MM.1S (cell line): ENCODE measurements around the gene JDP2.

ENCODE experiments used
- DNase-seq: peaks from one replicate; pipeline ENCODE4 v3.0.0-alpha.2; 2015
- H2AFZ ChIP-seq: fragments of 300-600 bp; sonication (generic); 2 replicates; pipeline ENCODE4 v1.6.0; 2016; ENCODE audit warnings: antibody characterized with exemption, low read length
- H3F3A ChIP-seq: fragments of 300-600 bp; sonication (generic); 2 replicates; pipeline ENCODE4 v1.6.1; 2016; ENCODE audit warnings: mild to moderate bottlenecking, antibody characterized with exemption, low read length, moderate library complexity, mixed read lengths; ENCODE audit not compliant: insufficient read depth
- H3K27ac ChIP-seq: fragments of 300-600 bp; sonication (generic); 2 replicates; pipeline ENCODE4 v1.5.1; 2016; ENCODE audit warnings: mild to moderate bottlenecking, low read length
- H3K27me3 ChIP-seq: fragments of 300-600 bp; sonication (generic); replicated peaks from 2 replicates; pipeline ENCODE4 v1.6.0; 2016; ENCODE audit warnings: low read length; ENCODE audit not compliant: insufficient read depth
- H3K36me3 ChIP-seq: fragments of 300-600 bp; sonication (generic); replicated peaks from 2 replicates; pipeline ENCODE4 v1.6.1; 2016; ENCODE audit warnings: mild to moderate bottlenecking, low read length, mixed read lengths; ENCODE audit not compliant: insufficient read depth
- H3K4me1 ChIP-seq: fragments of 300-600 bp; sonication (generic); 2 replicates; pipeline ENCODE4 v1.6.1; 2016; ENCODE audit warnings: low read length, mixed read lengths
- H3K4me2 ChIP-seq: fragments of 300-600 bp; sonication (generic); 2 replicates; pipeline ENCODE4 v1.6.0; 2016; ENCODE audit warnings: low read depth, low read length
- H3K4me3 ChIP-seq: fragments of 300-600 bp; sonication (generic); 2 replicates; pipeline ENCODE4 v1.5.1; 2016; ENCODE audit warnings: low read length, mixed read lengths
- H3K79me2 ChIP-seq: fragments of 300-600 bp; sonication (generic); 2 replicates; pipeline ENCODE4 v1.6.1; 2016; ENCODE audit warnings: mixed run types, low read length, mixed read lengths
- H3K9ac ChIP-seq: fragments of 300-600 bp; sonication (generic); 2 replicates; pipeline ENCODE4 v1.6.1; 2016; ENCODE audit warnings: low read length, mixed read lengths
- H3K9me2 ChIP-seq: fragments of 300-600 bp; sonication (generic); replicated peaks from 2 replicates; pipeline ENCODE4 v1.6.1; 2016; ENCODE audit warnings: mild to moderate bottlenecking, low read length, mixed read lengths; ENCODE audit not compliant: insufficient read depth
- H3K9me3 ChIP-seq: fragments of 300-600 bp; sonication (generic); replicated peaks from 2 replicates; pipeline ENCODE4 v1.6.1; 2016; ENCODE audit warnings: mild to moderate bottlenecking, low read length, mixed read lengths; ENCODE audit not compliant: insufficient read depth
- H4K20me1 ChIP-seq: fragments of 300-600 bp; sonication (generic); 2 replicates; pipeline ENCODE4 v1.6.1; 2016; ENCODE audit warnings: mild to moderate bottlenecking, low read length, moderate library complexity, mixed read lengths; ENCODE audit not compliant: insufficient read depth
- EZH2 ChIP-seq: fragments of 300-600 bp; sonication (generic); optimal IDR thresholded peaks from 2 replicates; pipeline ENCODE3; 2017; ENCODE audit warnings: low read depth, mild to moderate bottlenecking, antibody characterized with exemption, low read length, mixed read lengths
- EZH2phosphoT487 ChIP-seq: fragments of 300-600 bp; sonication (generic); IDR thresholded peaks from 2 replicates; pipeline ENCODE4 v1.6.1; 2018; ENCODE audit warnings: antibody characterized with exemption, low read length
- TF ChIP-seq, protein P1 (sequence below): fragments of 300-600 bp; sonication (generic); IDR thresholded peaks from 2 replicates; pipeline ENCODE4 v1.5.1; 2016; ENCODE audit warnings: antibody characterized with exemption, low read length, mixed read lengths

Gene JDP2

DNA sequence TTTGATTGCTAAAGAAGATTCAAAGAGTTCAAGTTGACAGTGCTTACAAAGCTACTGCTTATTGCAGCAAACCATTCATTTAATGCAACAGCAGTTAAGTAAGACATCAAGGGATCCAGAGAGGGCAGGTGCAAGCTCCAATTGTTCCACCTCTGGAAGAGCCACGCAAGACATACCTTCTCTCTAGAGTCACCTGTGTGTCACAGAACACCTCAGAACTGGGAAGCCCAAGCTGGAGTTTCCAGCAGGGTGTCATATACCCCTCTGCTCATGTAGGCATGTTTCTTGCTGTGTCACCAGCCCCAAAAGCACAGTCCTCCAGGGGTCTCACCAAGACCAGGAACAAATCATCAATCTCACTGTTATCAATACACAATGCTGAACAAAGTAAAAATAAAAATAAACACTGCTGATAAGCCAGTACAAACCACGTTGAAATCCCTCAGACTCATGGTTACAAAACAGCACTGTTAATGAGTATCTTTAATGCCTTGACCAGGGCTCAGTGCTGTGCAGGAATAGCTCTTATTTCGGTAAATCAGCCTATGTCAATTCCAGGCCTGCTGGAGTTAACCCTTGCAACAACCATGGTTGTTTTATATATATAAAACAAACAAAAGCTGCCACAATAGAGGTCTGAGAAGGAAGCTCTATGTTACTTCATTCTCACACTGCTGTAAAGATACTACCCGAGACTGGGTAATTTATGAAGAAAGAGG is 57.0 kb downstream of the JDP2 start:
- H3K36me3 ChIP-seq: no peaks in the 10 kb centered on the region
- no peak overlapping the region for H3K9ac ChIP-seq
- H3K4me2 ChIP-seq: no peak overlapping the region
- DNase-seq: no peak
- no peaks in the 10 kb centered on the region for H3K9me2 ChIP-seq
- H2AFZ ChIP-seq: no peak overlapping the region
- TF ChIP-seq EZH2: no peak
- no peak for TF ChIP-seq EZH2phosphoT487
- TF ChIP-seq, protein P1, sequence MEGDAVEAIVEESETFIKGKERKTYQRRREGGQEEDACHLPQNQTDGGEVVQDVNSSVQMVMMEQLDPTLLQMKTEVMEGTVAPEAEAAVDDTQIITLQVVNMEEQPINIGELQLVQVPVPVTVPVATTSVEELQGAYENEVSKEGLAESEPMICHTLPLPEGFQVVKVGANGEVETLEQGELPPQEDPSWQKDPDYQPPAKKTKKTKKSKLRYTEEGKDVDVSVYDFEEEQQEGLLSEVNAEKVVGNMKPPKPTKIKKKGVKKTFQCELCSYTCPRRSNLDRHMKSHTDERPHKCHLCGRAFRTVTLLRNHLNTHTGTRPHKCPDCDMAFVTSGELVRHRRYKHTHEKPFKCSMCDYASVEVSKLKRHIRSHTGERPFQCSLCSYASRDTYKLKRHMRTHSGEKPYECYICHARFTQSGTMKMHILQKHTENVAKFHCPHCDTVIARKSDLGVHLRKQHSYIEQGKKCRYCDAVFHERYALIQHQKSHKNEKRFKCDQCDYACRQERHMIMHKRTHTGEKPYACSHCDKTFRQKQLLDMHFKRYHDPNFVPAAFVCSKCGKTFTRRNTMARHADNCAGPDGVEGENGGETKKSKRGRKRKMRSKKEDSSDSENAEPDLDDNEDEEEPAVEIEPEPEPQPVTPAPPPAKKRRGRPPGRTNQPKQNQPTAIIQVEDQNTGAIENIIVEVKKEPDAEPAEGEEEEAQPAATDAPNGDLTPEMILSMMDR: no peak
- H3K4me3 ChIP-seq: no peak overlapping the region
- no peaks in the 10 kb centered on the region for H3K9me3 ChIP-seq
- no peaks in the 10 kb centered on the region for H3F3A ChIP-seq
- no peaks in the 10 kb centered on the region for H4K20me1 ChIP-seq
- H3K79me2 ChIP-seq: no peaks in the 10 kb centered on the region
- no peaks in the 10 kb centered on the region for H3K27me3 ChIP-seq
- H3K4me1 ChIP-seq: no peaks in the 10 kb centered on the region
- no peak overlapping the region for H3K27ac ChIP-seq

- no peaks in the 10 kb centered on the region for H3K9me3 ChIP-seq
- H3K4me1 ChIP-seq: no peaks in the 10 kb centered on the region
- H3F3A ChIP-seq: no peaks in the 10 kb centered on the region
- no peaks in the 10 kb centered on the region for H3K27me3 ChIP-seq
- no peak for DNase-seq
- no peaks in the 10 kb centered on the region for H3K9me2 ChIP-seq
- no peaks in the 10 kb centered on the region for H3K36me3 ChIP-seq
- no peak for TF ChIP-seq EZH2phosphoT487
- TF ChIP-seq EZH2: no peak
- TF ChIP-seq, protein P1: no peak
- H3K79me2 ChIP-seq: no peaks in the 10 kb centered on the region
- H3K4me2 ChIP-seq: no peak overlapping the region
- H3K4me3 ChIP-seq: no peak overlapping the region
- H4K20me1 ChIP-seq: no peaks in the 10 kb centered on the region
- no peak overlapping the region for H3K27ac ChIP-seq
- H3K9ac ChIP-seq: no peak overlapping the region
- H2AFZ ChIP-seq: no peak overlapping the region
These were observed 58.5 kb downstream of the JDP2 start for GRCh38 chr14:75486318-75486717.

GRCh38 chr14:75487155-75487671 is 59.4 kb downstream of the JDP2 start:
- Histone ChIP-seq H3K9ac (no peak overlapping the region), H2AFZ (no peak overlapping the region), H3K27ac (no peak overlapping the region)

More at GRCh38 chr14:75487155-75487671, 59.4 kb downstream of the JDP2 start:
- no peak for TF ChIP-seq EZH2
- TF ChIP-seq, protein P1: no peak
- no peak for TF ChIP-seq EZH2phosphoT487
- H4K20me1 ChIP-seq: no peaks in the 10 kb centered on the region
- no peaks in the 10 kb centered on the region for H3K79me2 ChIP-seq
- H3K27me3 ChIP-seq: no peaks in the 10 kb centered on the region
- H3F3A ChIP-seq: no peaks in the 10 kb centered on the region
- no peak overlapping the region for H3K4me2 ChIP-seq
- H3K9me3 ChIP-seq: no peaks in the 10 kb centered on the region
- no peaks in the 10 kb centered on the region for H3K9me2 ChIP-seq
- H3K36me3 ChIP-seq: no peaks in the 10 kb centered on the region
- no peak overlapping the region for H3K4me3 ChIP-seq
- DNase-seq: no peak
- no peaks in the 10 kb centered on the region for H3K4me1 ChIP-seq
